A549 (cell line): Measurements from ENCODE around the gene ATXN2.
"Not testable (repeated sequence)": the region's sequence is repeated elsewhere in the genome, so short reads cannot be mapped to it uniquely, and the experiment has no call there.

Experiments
- CTCF ChIP-seq: fragments of >200 bp; sonication (Bioruptor Twin); formaldehyde crosslinking; IDR thresholded peaks from 3 replicates; pipeline ENCODE4 v1.5.1; 2016
- EP300 ChIP-seq, 2 experiments: fragments of >200 bp; sonication (Bioruptor Twin); formaldehyde crosslinking; IDR thresholded peaks; 2 replicates in 1 of 2; 3 replicates in 1 of 2; pipeline ENCODE4 v1.6.1; 2016 to 2017
- JUN ChIP-seq, 2 experiments: fragments of >200 bp; sonication (Bioruptor Twin); formaldehyde crosslinking; IDR thresholded peaks; 2 replicates in 1 of 2; 3 replicates in 1 of 2; pipeline ENCODE4 v1.6.1; 2016 to 2017
- NFE2L2 ChIP-seq: fragments of 150-350 bp; conservative IDR thresholded peaks from 2 replicates; pipeline ENCODE4 v1.6.1; 2014; ENCODE audit warnings: low read length
- POLR2A ChIP-seq: IDR thresholded peaks from 2 replicates; pipeline ENCODE4 v1.6.1; 2012; ENCODE audit warnings: mild to moderate bottlenecking, low read length
- RFX5 ChIP-seq: fragments of 450-650 bp; IDR thresholded peaks from 2 replicates; pipeline ENCODE4 v1.7.1; 2014; ENCODE audit warnings: antibody characterized with exemption, mild to moderate bottlenecking, moderate library complexity
- ZFP36 ChIP-seq: fragments of 450-650 bp; IDR thresholded peaks from 2 replicates; pipeline ENCODE4 v1.6.1; 2014; ENCODE audit warnings: borderline replicate concordance; ENCODE audit not compliant: partially characterized antibody

DNA sequence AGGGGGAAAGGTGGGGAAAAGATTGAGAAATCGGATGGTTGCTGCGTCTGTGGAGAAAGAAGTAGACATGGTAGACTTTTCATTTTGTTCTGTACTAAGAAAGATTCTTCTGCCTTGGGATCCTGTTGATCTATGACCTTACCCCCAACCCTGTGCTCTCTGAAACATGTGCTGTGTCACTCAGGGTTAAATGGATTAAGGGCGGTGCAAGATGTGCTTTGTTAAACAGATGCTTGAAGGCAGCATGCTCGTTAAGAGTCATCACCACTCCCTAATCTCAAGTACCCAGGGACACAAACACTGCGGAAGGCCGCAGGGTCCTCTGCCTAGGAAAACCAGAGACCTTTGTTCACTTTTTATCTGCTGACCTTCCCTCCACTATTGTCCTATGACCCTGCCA is 91.4 kb downstream of the ATXN2 start:
- TF ChIP-seq ZFP36; NFE2L2; CTCF; EP300 (IDR thresholded peaks at IDR 0.05); JUN (IDR thresholded peaks at IDR 0.05); POLR2A; RFX5: not testable (repeated sequence)
